Ishikawa (cell line): Measurements from ENCODE around the gene EGR4.

Source experiments
- CEBPB ChIP-seq: IDR thresholded peaks from 2 replicates; pipeline ENCODE4 v1.6.1; 2012
- EP300 ChIP-seq: IDR thresholded peaks from 2 replicates; pipeline ENCODE4 v1.6.1; 2012; ENCODE audit warnings: borderline replicate concordance
- FOXM1 ChIP-seq: IDR thresholded peaks from 2 replicates; pipeline ENCODE4 v1.6.1; 2012; ENCODE audit warnings: low read depth, borderline replicate concordance
- MAX ChIP-seq: IDR thresholded peaks from 2 replicates; pipeline ENCODE4 v1.6.1; 2012
- NFIC ChIP-seq: IDR thresholded peaks from 2 replicates; pipeline ENCODE4 v1.6.1; 2012
- RAD21 ChIP-seq: IDR thresholded peaks from 2 replicates; pipeline ENCODE4 v1.6.1; 2012; ENCODE audit warnings: low read depth
- REST ChIP-seq: IDR thresholded peaks from 2 replicates; pipeline ENCODE4 v1.6.1; 2012; ENCODE audit warnings: low read depth, mild to moderate bottlenecking
- TAF1 ChIP-seq: IDR thresholded peaks from 2 replicates; pipeline ENCODE4 v1.6.1; 2012; ENCODE audit warnings: low read depth, mild to moderate bottlenecking
- YY1 ChIP-seq: IDR thresholded peaks from 2 replicates; pipeline ENCODE4 v1.6.1; 2012; ENCODE audit warnings: low read depth
- ZBTB7A ChIP-seq: IDR thresholded peaks from 2 replicates; pipeline ENCODE4 v1.6.1; 2012; ENCODE audit warnings: low read depth

GRCh38 chr2:73243884-73244570, 49.3 kb downstream of the EGR4 start:
- TF ChIP-seq TAF1 (no peak), YY1 (no peak), CEBPB (no peak), REST (no peak), EP300 (no peak), ZBTB7A (no peak), RAD21 (no peak), FOXM1 (no peak), NFIC (no peak), MAX (no peak)
